ENCODE results near the gene TAF10.

GRCh38 chr11:6654281-6655019 is 42.4 kb upstream of the TAF10 start:
- TF ChIP-seq CTCF (IDR thresholded peaks at IDR 0.05) (no peak), POLR2A (IDR thresholded peaks at IDR 0.05) (no peak)
